RPMI7951 (cell line): ENCODE results near the gene RNF17. TPM values are rescaled to one million over a fixed set of nuclear protein-coding genes. Genes with fewer than 3 reads are reported as not detected.

ENCODE experiments used
- DNase-seq: peaks from one replicate; pipeline ENCODE4 v3.0.0-alpha.2; 2012; ENCODE audit warnings: low read depth
- total RNA-seq: library from RNA; depleted of rRNA; stranded (reverse); fragments of >200 nt; shearing (Covaris generic); gene quantifications from 2 replicates; pipeline ENCODE4 v1.2.3, GENCODE V29; 2014; rRNA removed

Gene RNF17
- total RNA-seq, 1 experiment from 2014 or later, result not detected

- no peak for DNase-seq
Observed at GRCh38 chr13:24899601-24900000, 135.6 kb downstream of the RNF17 start.

GRCh38 chr13:24900507-24900906 is 136.5 kb downstream of the RNF17 start:
- no peak for DNase-seq

GRCh38 chr13:24905242-24905641 is 141.3 kb downstream of the RNF17 start:
- no peak for DNase-seq

GRCh38 chr13:24906268-24906667 is 142.3 kb downstream of the RNF17 start:
- DNase-seq, result no peak

GRCh38 chr13:24910502-24911132 is 146.6 kb downstream of the RNF17 start:
- no peak for DNase-seq

GRCh38 chr13:24911133-24911908 is 147.4 kb downstream of the RNF17 start:
- peak; percentile 81 for DNase-seq

GRCh38 chr13:24916464-24916863 is 152.5 kb downstream of the RNF17 start:
- DNase-seq, result no peak

- no peak for DNase-seq
Observed at GRCh38 chr13:24921003-24921402, 157.0 kb downstream of the RNF17 start.

GRCh38 chr13:24921881-24922280 is 157.9 kb downstream of the RNF17 start:
- DNase-seq, result no peak

GRCh38 chr13:24922387-24922744 is 158.4 kb downstream of the RNF17 start:
- peak; percentile 43 for DNase-seq

- DNase-seq, result peak; percentile 96
Observed at GRCh38 chr13:24922745-24923591, 159.0 kb downstream of the RNF17 start.

GRCh38 chr13:24925318-24926231 is 161.6 kb downstream of the RNF17 start:
- no peak for DNase-seq

- DNase-seq, result no peak
Observed at GRCh38 chr13:24927810-24928404, 163.9 kb downstream of the RNF17 start.

- DNase-seq, result no peak
Observed at GRCh38 chr13:24929196-24929595, 165.2 kb downstream of the RNF17 start.

Other genes starting within 250 kb of the RNF17 start
- not detected in 2 replicates for gene ATP12A, start 83.8 kb upstream of the RNF17 start, total RNA-seq